ENCODE data around the gene ZNF580. TPM values are rescaled to one million over a fixed set of nuclear protein-coding genes. Genes with fewer than 3 reads are reported as not detected.

ZNF580 gene
- total RNA-seq, 8 experiments from 2014 or later: 7.9 to 25.0 (median 11.1) TPM

GRCh38 chr19:55620410-55621204 is 20.2 kb upstream of the ZNF580 start:
- H3K4me3 ChIP-seq: no peak overlapping the region
- in situ Hi-C loops (cut with MboI; ENCODE audit: low pct_unique_long_range_greater_than_20kb in 2 of 9, low sequenced_read_pairs in 9 of 9, unreplicated experiment in 9 of 9): loop anchor here in 2 of 9 experiments (10.0 kb wide), 1 partner anchor 106 kb away; no protein-coding TSS in a partner anchor
- no peak for ATAC-seq (replicated peaks in 6 of 8)
- peaks cover 0 to 5% of the 10 kb centered on the region in 2 donors for H3K4me1 ChIP-seq (replicated peaks in 1 of 2)
- 75 to 100% (median 95%) methylated on average over 1 to 10 of the region's 12 CpGs; no CpG with 5 or more reads in 3 of the 10 experiments for WGBS, 10 experiments
- no peak overlapping the region for H3K27ac ChIP-seq

DNA sequence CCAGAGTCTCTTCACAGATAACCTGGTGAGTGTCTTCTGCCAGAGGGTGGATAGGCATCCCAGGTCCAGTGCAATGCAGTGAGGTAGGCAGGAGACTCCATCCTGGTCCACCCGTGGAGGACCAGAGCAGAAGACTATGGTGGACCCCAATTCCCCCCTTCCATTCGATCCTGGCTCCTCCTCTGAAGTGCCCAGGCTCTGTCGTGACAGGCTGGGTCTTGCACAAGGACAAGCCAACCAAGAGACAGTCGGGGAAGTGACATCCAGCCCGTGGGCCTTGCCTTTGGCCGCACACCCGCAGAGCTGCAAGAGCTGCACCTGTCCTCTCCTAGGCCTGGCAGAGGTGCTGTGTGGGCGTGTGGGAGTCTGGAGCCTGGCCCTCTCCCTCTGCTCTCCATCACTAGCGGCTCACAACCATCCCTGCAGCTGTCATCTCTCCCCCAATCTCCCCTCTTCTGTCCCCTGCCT is 19.6 kb upstream of the ZNF580 start:
- in situ Hi-C loops (cut with MboI; ENCODE audit: low pct_unique_long_range_greater_than_20kb in 2 of 9, low sequenced_read_pairs in 9 of 9, unreplicated experiment in 9 of 9): loop anchor here in 2 of 9 experiments (10.0 kb wide), 1 partner anchor 106 kb away; no protein-coding TSS in a partner anchor
- no CpG with 5 or more reads among the region's 9 CpGs for WGBS, 10 experiments
- no peak overlapping the region for H3K27ac ChIP-seq
- no peak overlapping the region for H3K4me3 ChIP-seq
- H3K4me1 ChIP-seq (replicated peaks in 1 of 2): peaks cover 0 to 5% of the 10 kb centered on the region in 2 donors
- ATAC-seq (replicated peaks in 6 of 8): no peak

DNA sequence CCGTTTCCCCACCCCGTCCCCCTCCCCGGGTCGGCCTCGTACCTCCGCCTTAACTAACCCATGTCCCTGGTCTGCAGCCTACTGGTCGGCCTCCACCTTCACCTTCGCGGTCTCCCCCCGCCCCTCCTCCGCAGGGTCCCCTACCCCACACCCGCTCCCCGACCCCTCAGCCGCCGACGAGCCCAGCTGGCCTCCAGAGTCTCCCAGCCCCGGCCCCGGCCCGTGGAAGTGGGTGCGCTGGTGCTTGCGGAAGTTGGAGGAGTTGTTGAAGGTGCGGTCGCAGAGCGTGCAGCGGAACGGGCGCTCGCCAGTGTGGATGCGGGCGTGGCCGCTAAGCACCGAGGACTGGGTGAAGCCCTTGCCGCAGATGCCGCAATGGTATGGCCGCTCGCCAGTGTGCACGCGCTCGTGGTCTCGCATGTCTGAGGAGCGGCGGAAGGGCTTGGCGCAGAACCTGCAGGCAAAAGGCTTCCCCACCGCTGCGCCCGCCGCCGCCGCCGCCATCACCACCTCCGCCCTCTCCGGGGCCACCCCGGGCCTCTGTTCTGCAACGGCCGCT is 19.1 kb upstream of the ZNF580 start:
- Histone ChIP-seq H3K27ac (no peak overlapping the region), H3K4me3 (no peak overlapping the region), H3K4me1 (replicated peaks in 1 of 2) (peaks cover 0 to 5% of the 10 kb centered on the region in 2 donors)
- no peak for ATAC-seq (replicated peaks in 6 of 8)
- in situ Hi-C loops (cut with MboI; ENCODE audit: low pct_unique_long_range_greater_than_20kb in 2 of 9, low sequenced_read_pairs in 9 of 9, unreplicated experiment in 9 of 9): loop anchor here in 2 of 9 experiments (10.0 kb wide), 1 partner anchor 107 kb away; no protein-coding TSS in a partner anchor
- WGBS, 10 experiments: 75% methylated on average over 8 of the region's 55 CpGs; no CpG with 5 or more reads in 9 of the 10 experiments

DNA sequence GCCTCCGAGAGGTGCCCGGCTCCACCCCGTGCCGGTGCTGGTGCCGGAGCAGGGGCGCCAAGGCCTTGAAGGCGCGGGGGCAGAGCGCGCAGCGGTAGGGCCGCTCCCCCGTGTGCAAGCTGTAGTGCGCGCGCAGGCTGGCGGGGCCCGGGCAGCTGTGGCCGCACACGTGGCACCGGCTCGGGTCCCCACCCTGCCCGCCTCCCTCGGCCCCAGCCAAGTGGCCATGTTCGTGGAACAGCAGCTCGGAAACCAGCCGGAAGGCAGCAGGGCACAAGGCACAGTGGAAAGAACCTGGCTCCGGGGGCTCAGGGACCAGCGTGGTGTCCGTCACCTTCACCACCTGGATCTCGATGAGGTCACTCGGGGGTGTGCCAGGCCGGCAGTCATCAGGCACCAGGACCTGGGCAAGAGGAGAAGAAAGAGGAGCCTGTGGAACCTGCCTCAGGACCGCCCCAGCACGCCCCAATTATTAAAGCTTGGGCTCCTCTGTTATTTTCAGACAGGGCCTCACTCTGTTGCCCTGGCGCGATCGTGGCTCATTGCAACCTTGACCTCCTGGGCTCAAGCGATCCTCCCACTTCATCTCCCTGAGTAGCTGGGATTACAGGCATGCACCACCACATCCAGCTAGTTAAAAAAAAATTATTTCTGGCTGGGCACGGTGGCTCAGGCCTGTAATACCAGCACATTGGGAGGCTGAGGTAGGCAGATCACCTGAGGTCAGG is 18.4 kb upstream of the ZNF580 start:
- Histone ChIP-seq H3K4me3 (no peak overlapping the region), H3K4me1 (replicated peaks in 1 of 2) (peaks cover 0 to 5% of the 10 kb centered on the region in 2 donors), H3K27ac (no peak overlapping the region)
- 45 to 100% (median 86%) methylated on average over 1 to 18 of the region's 40 CpGs; no CpG with 5 or more reads in 1 of the 10 experiments for WGBS, 10 experiments
- in situ Hi-C loops (cut with MboI; ENCODE audit: low pct_unique_long_range_greater_than_20kb in 2 of 9, low sequenced_read_pairs in 9 of 9, unreplicated experiment in 9 of 9): loop anchor here in 2 of 9 experiments (10.0 kb wide), 1 partner anchor 108 kb away; no protein-coding TSS in a partner anchor
- ATAC-seq (replicated peaks in 6 of 8): no peak

GRCh38 chr19:55623130-55623529 is 17.7 kb upstream of the ZNF580 start:
- no peak overlapping the region for H3K27ac ChIP-seq
- in situ Hi-C loops (cut with MboI; ENCODE audit: low pct_unique_long_range_greater_than_20kb in 2 of 9, low sequenced_read_pairs in 9 of 9, unreplicated experiment in 9 of 9): loop anchor here in 2 of 9 experiments (10.0 kb wide), 1 partner anchor 108 kb away; no protein-coding TSS in a partner anchor
- no peak overlapping the region for H3K4me3 ChIP-seq
- peaks cover 0 to 5% of the 10 kb centered on the region in 2 donors for H3K4me1 ChIP-seq (replicated peaks in 1 of 2)
- no peak for ATAC-seq (replicated peaks in 6 of 8)
- WGBS, 10 experiments: 67 to 100% (median 100%) methylated on average over 1 to 5 of the region's 7 CpGs; no CpG with 5 or more reads in 3 of the 10 experiments

GRCh38 chr19:55623561-55623960 is 17.2 kb upstream of the ZNF580 start:
- Histone ChIP-seq H3K27ac (peak overlapping the region; percentile 95 to 96), H3K4me1 (replicated peaks in 1 of 2) (peaks cover 0 to 5% of the 10 kb centered on the region in 2 donors), H3K4me3 (peak overlapping the region; percentile 44 to 67 (median 47))
- 62 to 100% (median 89%) methylated on average over 2 to 7 of the region's 7 CpGs for WGBS, 10 experiments
- no peak for ATAC-seq (replicated peaks in 6 of 8)
- in situ Hi-C loops (cut with MboI; ENCODE audit: low pct_unique_long_range_greater_than_20kb in 2 of 9, low sequenced_read_pairs in 9 of 9, unreplicated experiment in 9 of 9): loop anchor here in 2 of 9 experiments (10.0 kb wide), 1 partner anchor 109 kb away; no protein-coding TSS in a partner anchor

- in situ Hi-C loops (cut with MboI; ENCODE audit: low pct_unique_long_range_greater_than_20kb in 2 of 9, low sequenced_read_pairs in 9 of 9, unreplicated experiment in 9 of 9): loop anchor here in 5 of 9 experiments (10.0 to 25.0 kb wide), 2 partner anchors 110 to 487 kb away; partner anchors contain the start of gene TNNT1 (in 3 of the 5)
- H3K27ac ChIP-seq: peak within 1 kb of the TSS; percentile 95 to 96
- H3K4me1 ChIP-seq (replicated peaks in 1 of 2): peaks cover 0 to 5% of the 10 kb centered on the region in 2 donors
- 0 to 8% (median 2%) methylated on average over 1 to 10 of the region's 56 CpGs; no CpG with 5 or more reads in 3 of the 10 experiments for WGBS, 10 experiments
- H3K4me3 ChIP-seq: peak within 1 kb of the TSS; percentile 44 to 67 (median 47)
- ATAC-seq (replicated peaks in 6 of 8): peak; percentile 84 to 92 (median 88)
Measured at GRCh38 chr19:55624109-55625003, 16.4 kb upstream of the ZNF580 start, which contains the start of gene ZNF784. Gene ZNF784 (minus strand): TSS chr19:55624566. CDS start chr19:55624561, 5 bp downstream.

- no peak for ATAC-seq (replicated peaks in 6 of 8)
- 31 to 92% (median 61%) methylated on average over 1 to 11 of the region's 11 CpGs; no CpG with 5 or more reads in 1 of the 10 experiments for WGBS, 10 experiments
- Histone ChIP-seq H3K27ac (peak overlapping the region; percentile 95 to 96), H3K4me1 (replicated peaks in 1 of 2) (peaks cover 0 to 5% of the 10 kb centered on the region in 2 donors), H3K4me3 (peak overlapping the region; percentile 44 to 67 (median 47))
- in situ Hi-C loops (cut with MboI; ENCODE audit: low pct_unique_long_range_greater_than_20kb in 2 of 9, low sequenced_read_pairs in 9 of 9, unreplicated experiment in 9 of 9): loop anchor here in 5 of 9 experiments (10.0 to 25.0 kb wide), 2 partner anchors 110 to 488 kb away; partner anchors contain the start of gene TNNT1 (in 3 of the 5)
Measured at GRCh38 chr19:55625004-55625326, 15.8 kb upstream of the ZNF580 start.

- in situ Hi-C loops (cut with MboI; ENCODE audit: low pct_unique_long_range_greater_than_20kb in 2 of 9, low sequenced_read_pairs in 9 of 9, unreplicated experiment in 9 of 9): loop anchor here in 5 of 9 experiments (10.0 to 25.0 kb wide), 2 partner anchors 112 to 489 kb away; partner anchors contain the start of gene TNNT1 (in 3 of the 5)
Measured at GRCh38 chr19:55626350-55626749, 14.5 kb upstream of the ZNF580 start.

DNA sequence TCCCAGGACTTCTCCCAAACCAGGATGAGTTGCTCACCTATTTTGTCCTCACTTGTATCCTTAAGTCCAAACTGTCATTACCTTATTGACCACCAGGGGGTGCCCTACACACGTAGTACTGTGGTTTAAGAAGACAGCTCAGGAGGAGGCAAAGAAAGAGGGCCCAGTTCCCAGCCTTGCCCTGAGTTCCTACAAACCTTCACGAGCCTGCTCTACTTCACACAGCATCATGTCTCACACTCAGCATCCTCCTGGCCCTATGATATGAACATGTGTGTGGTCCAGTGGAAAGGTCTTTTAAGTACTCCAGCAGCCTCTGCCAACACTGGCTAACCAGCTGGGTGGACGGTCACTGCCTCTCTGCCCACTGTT is 8.4 kb upstream of the ZNF580 start:
- peak; percentile 15 to 50 (median 40) for ATAC-seq (replicated peaks in 6 of 8)
- no peak overlapping the region for H3K27ac ChIP-seq
- in situ Hi-C loops (cut with MboI; ENCODE audit: low pct_unique_long_range_greater_than_20kb in 2 of 9, low sequenced_read_pairs in 9 of 9, unreplicated experiment in 9 of 9): loop anchor here in 3 of 9 experiments (25.0 kb wide), 1 partner anchor 495 kb away; the partner anchor contains the start of gene TNNT1 (in 3 of the 3)
- H3K4me3 ChIP-seq: no peak overlapping the region
- peaks cover 7 to 13% of the 10 kb centered on the region in 2 donors for H3K4me1 ChIP-seq (replicated peaks in 1 of 2)
- WGBS, 10 experiments: 0 to 80% (median 41%) methylated on average over 1 to 2 of the region's 3 CpGs; no CpG with 5 or more reads in 4 of the 10 experiments

More at GRCh38 chr19:55626350-55626749, 14.5 kb upstream of the ZNF580 start:
- Histone ChIP-seq H3K27ac (no peak overlapping the region), H3K4me1 (replicated peaks in 1 of 2) (peaks cover 0 to 5% of the 10 kb centered on the region in 2 donors), H3K4me3 (no peak overlapping the region)
- no peak for ATAC-seq (replicated peaks in 6 of 8)
- 79 to 100% (median 89%) methylated on average over 1 to 10 of the region's 11 CpGs; no CpG with 5 or more reads in 1 of the 10 experiments for WGBS, 10 experiments

GRCh38 chr19:55633861-55634260 is 6.9 kb upstream of the ZNF580 start:
- H3K27ac ChIP-seq: no peak overlapping the region

More at GRCh38 chr19:55633861-55634260, 6.9 kb upstream of the ZNF580 start:
- WGBS, 10 experiments: 70 to 100% (median 98%) methylated on average over 1 to 7 of the region's 8 CpGs; no CpG with 5 or more reads in 1 of the 10 experiments
- Histone ChIP-seq H3K4me1 (replicated peaks in 1 of 2) (peaks cover 7 to 13% of the 10 kb centered on the region in 2 donors), H3K4me3 (no peak overlapping the region)
- ATAC-seq (replicated peaks in 6 of 8): no peak
- in situ Hi-C loops (cut with MboI; ENCODE audit: low pct_unique_long_range_greater_than_20kb in 2 of 9, low sequenced_read_pairs in 9 of 9, unreplicated experiment in 9 of 9): loop anchor here in 3 of 9 experiments (25.0 kb wide), 1 partner anchor 497 kb away; the partner anchor contains the start of gene TNNT1 (in 3 of the 3)

Data from motor neuron (in vitro differentiated cells).